ENCODE results near the gene PHF20.
"Not testable (repeated sequence)": the region's sequence is repeated elsewhere in the genome, so short reads cannot be mapped to it uniquely, and the experiment has no call there.

PHF20 gene

DNA sequence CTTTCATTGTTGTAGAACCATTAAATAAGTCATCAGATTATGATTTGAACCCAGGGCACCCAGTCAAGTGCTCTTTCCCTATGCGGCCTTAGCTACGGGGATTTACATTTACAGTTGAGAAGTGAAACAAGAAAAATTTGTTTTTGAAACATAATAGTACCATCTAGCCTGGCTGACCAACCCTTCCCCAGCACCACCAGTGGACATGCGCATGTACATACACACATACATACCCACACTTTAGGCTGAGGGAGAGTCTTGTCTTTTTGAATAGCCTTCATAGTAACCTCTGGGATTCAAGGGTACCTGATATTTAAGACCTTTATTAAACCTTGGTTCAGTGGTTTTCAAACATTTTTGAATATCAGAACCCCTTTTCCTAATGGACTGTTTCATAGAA is 148.7 kb downstream of the PHF20 start:
- DNase-seq (ENCODE audit: low read depth in 2 of 2), result no peak

DNA sequence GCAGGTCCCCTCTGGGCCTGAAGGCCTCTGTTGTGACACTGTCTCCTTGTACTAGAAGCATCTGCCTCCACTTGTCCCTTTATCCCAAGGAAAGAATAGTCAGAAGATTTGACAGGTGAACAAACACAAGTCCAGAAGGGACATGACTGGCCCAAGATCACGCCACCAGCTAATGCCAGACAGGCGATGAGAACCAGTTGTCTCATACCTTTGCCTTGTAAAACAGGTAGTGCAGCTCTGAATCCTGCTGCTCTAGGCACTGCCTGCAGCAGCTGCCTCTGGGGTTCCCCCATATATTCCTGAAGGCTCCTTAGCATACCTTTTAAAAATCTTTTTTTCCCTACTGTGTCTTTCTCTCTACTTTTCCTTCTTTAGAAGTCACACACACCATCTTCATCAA is 157.5 kb downstream of the PHF20 start:
- DNase-seq (ENCODE audit: low read depth in 2 of 2), result no peak

DNA sequence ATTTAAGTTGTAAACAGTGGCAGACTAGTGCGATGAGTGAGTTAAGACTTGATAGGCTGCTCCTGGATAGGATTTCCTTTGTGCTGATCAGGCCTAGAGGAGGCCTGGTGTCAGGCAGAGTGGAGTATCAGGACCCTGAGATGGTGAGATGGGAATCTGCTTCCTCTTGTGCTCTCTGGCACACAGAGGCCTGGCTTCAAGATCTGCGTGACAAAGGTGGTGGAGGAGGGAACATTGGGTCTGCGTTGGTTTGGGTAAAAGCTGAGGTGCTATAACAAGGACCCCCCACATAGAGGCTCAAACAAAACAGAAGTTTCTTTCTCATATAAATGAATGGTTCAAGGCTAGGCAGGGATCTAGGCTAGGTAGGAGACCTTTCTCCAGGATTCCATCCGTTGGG is 162.2 kb downstream of the PHF20 start:
- DNase-seq (ENCODE audit: low read depth in 2 of 2), result no peak

DNA sequence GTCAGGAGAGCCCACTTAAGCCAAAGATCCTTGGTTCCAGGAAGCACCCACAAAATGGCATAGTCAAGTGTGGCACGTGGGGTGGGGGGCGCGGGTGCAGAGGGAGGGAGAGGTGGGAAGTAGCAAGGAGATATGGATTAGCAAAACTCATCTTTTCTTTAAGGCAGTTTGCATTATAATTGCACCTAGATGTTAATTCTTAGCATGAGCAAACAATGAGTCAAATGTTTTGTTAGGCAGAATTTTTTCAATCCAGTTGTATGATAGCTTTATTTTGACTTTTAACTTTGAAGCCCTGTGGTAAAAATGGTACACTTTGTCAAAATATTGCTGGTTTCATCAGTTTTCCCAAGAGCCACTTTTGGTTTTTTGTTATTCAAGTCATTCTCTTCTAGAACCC is 167.4 kb downstream of the PHF20 start:
- no peak for DNase-seq (ENCODE audit: low read depth in 2 of 2)

DNA sequence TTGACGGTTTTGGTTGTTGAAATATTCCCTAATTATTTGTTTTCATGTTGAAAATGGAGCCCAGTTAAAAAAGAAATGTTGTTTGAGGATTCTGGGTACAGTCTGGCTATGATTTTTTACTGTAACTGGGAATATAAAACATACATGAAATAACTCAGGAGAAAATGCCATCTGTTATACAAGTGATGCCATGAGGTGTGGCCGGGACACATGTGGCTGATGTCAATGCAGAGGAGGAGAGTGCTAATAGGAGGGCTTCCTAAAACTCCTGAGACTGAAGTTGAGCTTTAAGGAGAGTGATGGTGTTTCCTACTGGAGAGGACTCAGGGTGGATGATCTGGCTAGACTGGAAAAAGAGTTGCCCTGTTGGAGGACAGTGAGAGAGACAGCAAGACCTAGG is 169.8 kb downstream of the PHF20 start:
- no peak for DNase-seq (ENCODE audit: low read depth in 2 of 2)

DNA sequence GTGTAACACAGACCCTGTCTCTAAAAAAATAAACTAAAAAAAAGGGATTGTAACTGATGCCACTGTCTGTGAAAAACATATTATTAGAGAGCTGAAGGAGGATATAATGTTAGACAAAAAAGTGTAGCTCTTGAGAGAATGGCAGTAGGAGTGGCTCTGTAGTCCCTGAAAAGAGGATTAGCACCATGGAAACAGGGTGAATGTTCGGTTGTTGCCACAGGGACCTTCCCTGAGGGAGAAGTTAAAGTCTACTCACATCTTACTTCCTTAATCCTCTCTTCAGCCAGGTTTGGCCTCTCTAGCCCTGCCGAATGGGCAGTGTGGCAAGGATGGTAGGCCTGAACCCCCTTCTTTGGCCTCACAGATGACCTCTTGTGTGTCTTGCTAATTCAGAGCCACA is 170.4 kb downstream of the PHF20 start:
- no peak for DNase-seq (ENCODE audit: low read depth in 2 of 2)

DNA sequence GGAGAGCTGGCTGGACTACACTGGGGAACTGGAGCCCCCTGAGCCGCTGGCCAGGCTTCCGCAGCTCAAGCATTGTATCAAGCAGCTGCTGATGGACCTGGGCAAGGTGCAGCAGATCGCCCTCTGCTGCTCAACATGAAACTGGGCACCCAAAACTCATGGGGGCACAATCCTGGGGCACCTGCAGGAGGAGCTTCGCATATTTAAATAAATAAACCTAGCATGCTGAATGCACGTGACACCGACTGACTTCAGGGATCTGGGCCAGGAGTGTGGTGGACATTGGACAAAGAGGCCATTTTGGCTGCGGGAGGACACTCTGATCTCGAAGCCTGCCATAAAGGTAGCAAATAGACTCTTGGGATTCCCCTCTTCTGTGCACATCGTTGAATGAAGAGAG is 175.7 kb downstream of the PHF20 start:
- DNase-seq (ENCODE audit: low read depth in 2 of 2), result no peak

DNA sequence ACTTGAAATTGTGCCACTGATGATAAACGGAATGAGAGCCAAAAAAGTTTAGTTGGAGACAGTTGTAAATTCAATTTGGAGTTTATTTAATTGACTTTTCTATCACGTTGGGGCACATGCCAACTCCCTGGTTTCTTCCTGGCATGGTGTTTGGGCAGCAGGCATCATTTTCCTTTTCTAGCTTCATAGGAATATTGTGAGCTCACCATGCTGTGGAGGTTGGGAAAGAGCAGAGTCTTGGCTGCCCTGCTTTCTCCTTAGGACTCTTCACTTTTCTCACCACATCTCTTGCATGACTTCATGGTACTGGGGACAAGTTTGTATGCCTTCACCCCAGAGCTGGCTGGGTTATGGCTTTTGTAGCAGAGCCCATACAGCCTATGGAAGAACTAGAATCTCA is 176.1 kb downstream of the PHF20 start:
- DNase-seq (ENCODE audit: low read depth in 2 of 2), result no peak

DNA sequence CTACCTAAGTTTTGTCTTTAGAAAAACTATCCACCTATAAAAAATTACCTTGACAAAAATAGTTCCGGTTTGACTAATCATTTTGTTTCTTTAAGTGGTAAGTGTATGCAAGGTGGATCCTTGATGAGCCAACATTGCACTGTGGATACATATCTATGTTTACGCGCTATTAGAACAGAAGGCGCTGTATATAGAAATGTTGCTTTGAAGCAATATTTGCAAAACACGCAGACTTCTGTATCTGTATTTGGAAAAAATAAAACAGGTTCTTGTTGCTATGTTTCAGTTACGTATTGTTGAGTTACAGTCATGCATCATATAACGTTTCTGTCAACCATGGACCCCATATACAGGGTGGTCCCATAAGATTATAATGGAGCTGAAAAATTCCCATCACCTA is 178.3 kb downstream of the PHF20 start:
- DNase-seq (ENCODE audit: low read depth in 2 of 2), result no peak

DNA sequence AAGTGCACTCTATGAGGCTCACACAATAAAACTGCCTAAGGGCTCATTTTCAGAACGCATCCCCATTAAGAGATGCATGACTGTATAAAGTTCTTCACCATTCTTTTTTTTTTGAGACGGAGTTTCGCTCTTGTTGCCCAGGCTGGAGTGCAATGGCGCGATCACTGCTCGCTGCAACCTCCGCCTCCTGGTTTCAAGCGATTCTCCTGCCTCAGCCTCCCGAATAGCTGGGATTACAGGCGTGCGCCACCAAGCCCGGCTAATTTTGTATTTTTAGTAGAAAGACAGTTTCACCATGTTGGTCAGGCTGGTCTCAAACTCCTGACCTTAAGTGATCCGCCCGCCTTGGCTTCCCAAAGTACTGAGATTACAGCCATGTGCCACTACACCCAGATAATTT is 180.3 kb downstream of the PHF20 start:
- not testable (repeated sequence) for DNase-seq (ENCODE audit: low read depth in 2 of 2)

DNA sequence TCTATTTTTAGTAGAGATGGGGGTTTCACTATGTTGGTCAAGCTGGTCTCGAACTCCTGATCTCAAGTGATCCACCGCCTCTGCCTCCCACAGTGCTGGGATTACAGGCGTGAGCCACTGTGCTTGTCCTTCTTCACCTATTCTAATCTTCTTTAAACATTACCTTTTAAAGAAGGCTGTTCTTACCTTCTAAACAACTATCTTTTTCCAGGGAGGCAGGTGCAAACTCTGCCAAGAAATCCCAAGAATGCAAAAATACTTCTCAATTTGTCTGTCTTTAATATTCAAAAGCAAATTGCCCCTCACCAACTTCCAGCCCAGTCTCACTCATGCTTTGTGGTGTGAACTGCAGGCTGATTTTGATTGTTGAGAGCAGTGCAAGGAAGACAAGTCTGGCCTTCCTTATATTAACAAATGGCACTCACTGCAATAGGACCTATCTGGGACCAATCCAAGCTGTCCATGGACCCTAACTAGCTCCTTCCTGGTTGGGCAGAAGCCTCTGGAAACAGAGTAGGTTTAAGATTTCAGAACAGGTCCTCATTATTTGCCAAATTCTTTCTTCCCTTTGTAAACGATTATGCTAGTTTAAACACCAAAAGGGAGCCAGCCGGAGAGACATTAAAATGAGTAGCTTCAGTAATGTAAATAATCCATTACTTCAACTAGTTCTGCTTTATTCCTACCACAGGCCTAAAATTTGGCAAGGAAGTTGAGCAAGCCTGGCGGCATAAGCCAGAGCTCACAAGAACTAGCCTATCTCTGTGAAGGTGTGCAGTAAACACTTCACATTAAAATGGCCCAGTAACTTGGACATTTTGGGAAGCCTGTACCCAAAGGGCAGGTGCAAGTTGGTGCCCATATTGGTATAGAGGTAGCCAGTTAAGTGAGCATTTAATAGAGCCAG is 180.9 kb downstream of the PHF20 start:
- DNase-seq (ENCODE audit: low read depth in 2 of 2), result no peak

DNA sequence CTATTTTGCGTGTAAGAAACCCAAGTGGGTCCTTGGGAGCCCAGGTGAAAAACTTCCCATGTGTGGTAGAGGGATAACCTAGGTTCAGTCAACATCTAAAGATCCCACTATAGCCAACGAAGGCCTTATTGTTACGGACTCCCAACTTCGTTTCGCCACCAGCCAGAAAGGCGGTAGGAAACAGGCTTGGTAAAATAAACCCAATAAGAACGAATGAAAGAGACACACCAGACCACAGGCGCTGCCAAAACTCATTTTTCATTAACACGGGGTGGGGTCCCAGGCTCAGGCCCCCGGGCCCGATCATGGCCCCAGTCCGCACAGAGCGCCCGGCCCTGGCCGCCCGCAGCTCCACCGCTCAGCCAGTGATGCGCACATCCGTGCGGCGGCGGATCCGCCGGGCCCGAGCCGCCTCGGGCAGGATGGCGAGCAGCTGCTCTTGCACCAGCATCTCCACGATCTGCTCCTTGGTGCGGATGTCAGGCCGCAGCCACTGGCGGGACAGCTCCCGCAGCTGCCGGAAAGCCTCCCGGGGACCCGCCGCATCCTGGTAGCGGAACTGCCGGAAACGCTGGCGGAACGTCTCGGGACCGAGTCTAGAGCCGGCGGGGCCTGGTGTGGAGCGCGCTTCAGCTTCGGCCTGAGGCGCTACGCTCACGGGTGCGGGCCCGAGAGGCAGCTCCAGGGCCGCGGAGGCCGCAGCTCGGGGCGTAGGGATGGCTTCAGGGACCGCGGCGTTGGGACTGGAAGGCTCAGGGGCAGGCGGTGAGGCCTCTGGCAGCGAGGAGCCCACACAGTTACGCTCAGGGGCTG is 181.8 kb downstream of the PHF20 start:
- peak; percentile 35 to 52 for DNase-seq (ENCODE audit: low read depth in 2 of 2)

DNA sequence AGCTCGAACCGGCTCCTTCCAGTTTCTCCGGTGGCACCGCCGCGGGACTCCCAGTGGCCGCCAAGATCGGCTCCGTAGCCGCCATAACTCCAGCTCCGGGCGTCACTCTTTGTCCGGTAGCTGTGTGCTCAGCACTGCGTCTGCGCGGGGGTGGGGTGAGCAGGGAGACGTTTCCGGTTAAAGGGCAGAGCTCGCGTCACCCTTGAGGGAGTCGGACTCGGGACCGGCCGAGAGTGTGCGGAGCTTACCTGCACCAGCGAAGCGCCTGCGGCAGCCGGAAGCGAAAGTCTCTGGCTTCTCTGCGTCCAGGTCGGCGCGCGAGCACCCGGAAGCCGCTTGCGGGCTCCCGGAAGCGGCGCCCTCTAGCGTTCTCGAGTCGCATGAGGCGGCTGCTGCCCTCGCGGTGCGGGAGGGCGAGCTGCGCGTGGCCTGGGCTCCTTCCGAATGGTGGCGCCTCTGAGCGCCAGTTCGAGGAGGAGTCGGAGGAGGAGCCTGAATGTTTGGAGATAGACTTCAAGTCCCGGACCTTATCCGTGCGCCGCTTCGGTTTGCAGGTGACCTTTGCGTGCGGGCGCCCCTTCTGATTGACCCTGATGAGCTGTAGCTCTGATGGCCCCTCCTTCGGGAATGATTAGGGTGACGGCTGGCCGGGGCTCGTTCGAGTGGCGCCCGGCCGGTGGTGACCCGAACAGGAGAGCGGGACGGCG is 182.5 kb downstream of the PHF20 start, which contains the start of gene SCAND1:
Gene SCAND1 (minus strand): TSS at position 303 of the 707 bp plus-strand sequence. CDS start 218 bp downstream, at position 85.
- peak; percentile 93 to 95 for DNase-seq (ENCODE audit: low read depth in 2 of 2)

DNA sequence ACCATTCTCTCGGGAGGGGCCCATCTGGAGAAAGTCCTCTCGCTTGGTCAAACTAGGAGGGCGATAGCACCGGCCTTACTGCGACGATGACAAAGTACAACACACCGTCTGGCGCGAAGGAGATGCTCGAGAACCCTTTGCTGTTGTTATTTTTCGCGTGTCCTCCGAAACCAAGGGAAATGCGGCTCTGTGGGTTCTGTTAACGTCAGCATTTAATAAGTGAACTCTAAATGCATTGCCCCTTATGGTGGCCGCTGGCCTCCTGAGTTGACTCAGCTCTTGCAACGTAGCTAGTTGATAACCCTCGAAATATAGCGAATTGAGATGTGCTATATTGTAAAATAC is 183.1 kb downstream of the PHF20 start:
- no peak for DNase-seq (ENCODE audit: low read depth in 2 of 2)

DNA sequence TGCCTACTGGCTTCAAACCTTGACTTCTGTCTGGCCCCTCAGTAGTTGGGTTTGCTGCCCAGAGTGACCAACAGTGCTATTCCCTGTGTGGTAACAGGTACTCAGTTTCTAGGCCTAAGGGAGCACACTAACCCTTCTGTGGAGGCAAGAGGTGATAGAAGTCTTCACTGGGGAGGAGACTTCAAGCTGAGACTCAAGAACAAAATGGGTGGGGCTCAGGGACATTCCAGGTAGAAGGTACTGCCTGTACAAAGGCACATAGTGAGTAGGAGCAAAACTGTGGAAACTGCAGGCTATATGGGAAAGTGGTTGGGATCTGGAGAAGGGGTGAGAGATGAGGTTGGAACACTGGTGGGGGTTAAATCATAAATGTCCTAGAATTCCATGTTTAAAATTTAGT is 184.8 kb downstream of the PHF20 start:
- no peak for DNase-seq (ENCODE audit: low read depth in 2 of 2)

DNA sequence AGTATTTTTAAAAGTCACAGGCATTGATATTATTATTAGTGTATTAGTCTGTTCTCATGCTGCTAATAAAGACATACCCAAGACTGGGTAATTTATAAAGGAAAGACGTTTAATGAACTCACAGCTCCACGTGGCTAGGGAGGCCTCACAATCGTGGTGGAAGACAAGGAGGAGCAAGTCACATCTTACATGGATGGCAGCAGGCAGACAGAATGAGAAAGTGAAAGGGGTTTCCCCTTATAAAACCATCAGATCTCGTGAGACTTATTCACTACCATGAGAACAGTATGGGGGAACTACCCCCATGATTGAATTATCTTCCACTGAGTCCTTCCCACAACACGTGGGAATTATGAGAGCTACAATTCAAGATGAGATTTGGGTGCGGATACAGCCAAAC is 187.5 kb downstream of the PHF20 start:
- DNase-seq (ENCODE audit: low read depth in 2 of 2), result not testable (repeated sequence)

DNA sequence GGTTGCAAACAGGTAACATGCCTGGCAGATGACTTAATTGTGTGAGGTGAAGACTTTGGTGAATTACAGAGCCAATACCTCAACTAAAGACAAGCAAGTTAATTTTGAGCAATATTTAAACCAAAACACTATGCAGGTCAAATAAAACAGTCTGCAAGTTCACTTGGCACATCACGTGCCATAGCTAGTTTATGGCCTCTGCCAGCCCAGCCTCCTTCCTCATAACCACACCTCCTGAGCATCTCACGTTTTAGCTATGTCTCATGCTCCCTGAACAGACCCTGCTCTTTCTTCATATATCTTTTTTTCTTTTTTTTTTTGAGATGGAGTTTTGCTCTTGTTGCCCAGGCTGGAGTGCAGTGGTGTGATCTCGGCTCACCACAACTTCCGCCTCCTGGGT is 192.1 kb downstream of the PHF20 start:
- DNase-seq (ENCODE audit: low read depth in 2 of 2), result no peak

DNA sequence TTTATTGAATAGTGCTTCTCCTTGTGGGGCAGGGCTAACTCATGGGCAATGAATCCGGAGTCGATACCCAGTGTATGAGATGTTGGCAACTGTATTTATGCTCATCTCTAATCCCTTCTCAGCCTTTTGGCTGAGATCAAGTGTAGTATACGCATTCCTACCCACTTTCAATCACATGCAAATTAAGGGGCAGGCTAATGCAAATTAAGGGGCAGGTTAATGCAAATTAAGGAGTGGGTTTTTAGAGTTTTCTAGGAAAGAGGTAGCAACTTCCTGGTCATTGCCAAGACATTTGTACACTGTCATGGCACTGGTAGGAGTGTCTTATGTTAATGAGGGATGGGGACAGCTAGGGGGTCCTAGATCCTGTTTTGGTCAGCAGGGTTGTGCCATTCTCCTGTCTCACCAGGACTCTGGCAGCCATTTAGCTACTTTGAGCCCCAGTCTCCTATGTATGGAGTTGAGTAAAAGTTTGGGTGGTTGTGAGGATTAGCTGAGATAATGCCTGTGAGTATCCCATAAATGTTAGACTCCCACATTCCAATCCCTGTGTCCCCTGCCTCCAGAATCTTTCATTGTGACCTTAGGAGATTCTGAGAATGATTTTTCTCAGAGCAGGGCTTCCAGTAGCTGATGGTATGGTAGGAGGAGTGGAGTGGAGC is 196.3 kb downstream of the PHF20 start, which contains the start of gene CNBD2:
Gene CNBD2 (plus strand): TSS at position 612 of the 662 bp plus-strand sequence. CDS start 173 bp downstream, outside the sequence.
- no peak for DNase-seq (ENCODE audit: low read depth in 2 of 2)

DNA sequence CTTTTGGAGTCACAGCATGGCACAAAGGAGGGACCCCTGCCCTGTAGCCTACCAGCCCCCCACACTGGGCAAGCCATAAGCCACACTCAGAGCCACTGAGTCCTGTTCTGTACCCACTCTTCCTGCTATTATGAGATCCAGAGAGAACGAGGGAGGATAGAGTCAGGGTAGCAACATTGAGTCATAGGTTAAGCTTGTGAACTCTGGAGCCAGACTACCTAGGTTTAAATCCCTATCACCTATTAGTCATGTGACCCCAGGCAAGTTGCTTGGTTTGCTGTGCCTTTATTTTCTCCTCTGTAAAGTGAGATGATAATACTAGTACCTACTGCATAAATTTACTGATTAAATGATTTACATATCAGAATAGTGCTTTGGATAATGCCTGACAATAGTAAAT is 197.1 kb downstream of the PHF20 start:
- no peak for DNase-seq (ENCODE audit: low read depth in 2 of 2)

DNA sequence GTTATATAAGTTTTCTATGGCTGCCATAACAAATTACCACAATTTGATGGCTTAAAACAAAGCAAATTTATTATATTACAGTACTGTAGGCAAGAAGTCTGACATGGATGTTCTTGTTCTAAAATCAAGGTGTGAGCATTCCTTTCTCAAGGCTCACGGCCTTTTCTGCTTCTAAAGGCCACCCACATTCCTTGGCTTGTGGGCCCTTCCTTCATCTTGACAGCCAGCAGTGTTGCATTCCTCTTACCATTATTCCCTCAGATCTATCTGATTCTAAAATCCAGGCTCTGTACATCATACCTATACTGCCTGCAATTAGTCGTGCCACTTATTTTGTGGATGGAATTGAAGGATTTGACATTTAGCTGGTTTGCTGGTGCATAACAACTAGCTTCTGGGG is 200.2 kb downstream of the PHF20 start:
- DNase-seq (ENCODE audit: low read depth in 2 of 2), result no peak

DNA sequence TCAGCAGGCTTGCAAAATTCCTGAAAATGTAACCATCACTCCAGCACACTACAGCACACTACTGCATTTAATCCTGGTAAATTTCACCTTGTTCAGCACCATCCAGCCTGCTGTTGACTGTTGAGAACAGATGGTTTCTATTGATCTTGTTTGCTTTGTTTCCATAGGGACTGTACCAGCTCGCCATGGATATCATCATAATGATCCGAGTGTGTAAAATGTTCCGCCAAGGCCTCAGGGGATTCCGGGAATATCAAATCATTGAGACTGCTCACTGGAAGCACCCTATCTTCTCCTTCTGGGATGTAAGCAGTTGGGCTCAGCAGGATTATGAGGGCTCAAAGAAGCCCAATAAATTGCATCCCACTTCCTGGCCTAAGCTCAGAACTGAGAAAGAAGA is 200.6 kb downstream of the PHF20 start:
- DNase-seq (ENCODE audit: low read depth in 2 of 2), result no peak

DNA sequence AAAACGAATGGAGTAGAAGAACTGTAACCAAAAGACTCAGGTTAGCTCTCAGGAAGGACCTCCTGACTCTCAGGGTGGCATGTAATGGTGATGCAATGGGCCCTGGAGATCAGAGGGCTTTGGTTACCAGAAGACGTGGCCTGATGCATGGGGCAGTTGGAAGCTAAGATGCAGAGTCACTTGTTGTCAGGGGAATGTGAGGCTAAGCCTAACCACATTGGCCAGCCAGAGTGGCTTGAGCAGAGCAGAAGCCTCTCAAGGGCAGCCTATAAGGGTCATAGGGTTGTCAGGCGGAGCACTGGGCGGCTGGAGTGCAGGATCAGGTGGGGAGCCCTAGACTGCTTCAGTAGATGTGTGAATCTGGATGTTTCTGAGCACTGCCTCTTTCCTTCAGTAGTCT is 202.4 kb downstream of the PHF20 start:
- no peak for DNase-seq (ENCODE audit: low read depth in 2 of 2)
